H1 (cell line): ENCODE measurements around the gene CERT1. TPM values are rescaled to one million over a fixed set of nuclear protein-coding genes. Genes with fewer than 3 reads are reported as not detected.

ENCODE experiments used
- CEBPB ChIP-seq: IDR thresholded peaks from 2 replicates; pipeline ENCODE4 v1.6.1; 2012; ENCODE audit warnings: low read depth, low read length
- SAP30 ChIP-seq: fragments of 300-600 bp; sonication (generic); IDR thresholded peaks from 2 replicates; pipeline ENCODE4 v1.7.1; 2012; ENCODE audit warnings: low read length, moderate library complexity, mild to moderate bottlenecking, inconsistent platforms; ENCODE audit not compliant: insufficient read depth, insufficient replicate concordance
- SIX5 ChIP-seq: IDR thresholded peaks from 2 replicates; pipeline ENCODE4 v1.6.1; 2011; ENCODE audit warnings: mild to moderate bottlenecking, low read depth, low read length
- polyA plus RNA-seq, 7 experiments: library from polyadenylated mRNA; depleted of rRNA in 3 of 7; stranded (reverse) in 5 of 7; unstranded in 2 of 7; fragments of >200 nt in 5 of 7; fragments of 200-250 nt in 2 of 7; gene quantifications; 1 replicate in 5 of 7; 2 replicates in 1 of 7; 4 replicates in 1 of 7; pipeline versions ENCODE4 v1.2.1 to v1.2.3, GENCODE V29; 2011 to 2013; ENCODE audit warnings: missing spikeins in 2 of 7, mixed read lengths in 2 of 7
- total RNA-seq: library from RNA; stranded (reverse); fragmentation: NEBNext Ultra II Directional; extraction: Animal tissue kit (Norgen Biotek cat#: 25700); gene quantifications from 2 replicates; pipeline ENCODE4 v1.2.1, GENCODE V29; 2021

CERT1 gene
- total and polyA plus RNA-seq, 2 of the 8 experiments (the other 6 are each of a cell fraction or from before 2014, with no cell fraction given), result 7.8 to 55.3 TPM

DNA sequence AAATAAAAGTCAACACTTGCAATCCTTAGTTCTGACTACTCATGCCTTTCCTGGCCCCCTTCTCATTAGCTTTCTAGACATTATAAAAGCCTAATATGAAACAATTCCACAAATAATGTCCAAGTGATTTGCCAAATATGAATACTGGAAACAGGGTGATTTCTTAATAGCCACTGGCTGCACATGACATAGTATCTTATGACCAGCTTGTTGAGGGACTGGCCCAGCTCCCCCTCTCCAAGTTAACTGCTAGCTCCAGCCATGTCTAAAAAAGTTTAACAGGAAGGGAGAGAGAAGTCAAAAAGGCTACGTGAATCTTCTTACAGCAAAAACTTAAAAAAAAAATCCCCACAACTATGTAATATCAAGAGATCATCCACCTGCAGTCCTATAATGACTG, 1.5 kb downstream of the CERT1 start (continued):
- no peak for TF ChIP-seq SIX5
- no peak for TF ChIP-seq CEBPB
- no peak for TF ChIP-seq SAP30
